Panc1 (cell line): ENCODE results near the gene SLC25A41. TPM values are rescaled to one million over a fixed set of nuclear protein-coding genes. Genes with fewer than 3 reads are reported as not detected.

Experiments used
- ATAC-seq: fragments of 200-7000 bp; cut with Tn5 transposase; 2 replicates; pipeline ENCODE4 v1.9.1; 2020; ENCODE audit warnings: mild to moderate bottlenecking, moderate library complexity
- BruUV-seq: library from RNA; stranded (reverse); fragments of 400-500 nt; replicated peaks from 2 replicates; lab custom pipeline; 2021; lab: Mats Ljungman, UMichigan
- CTCF ChIA-PET: fragments of 300-600 bp; sonication (Branson Sonifier 250); formaldehyde crosslinking; loops from one replicate; lab custom pipeline; 2022; ENCODE audit warnings: antibody characterized with exemption; lab: Charles Lee
- POLR2A ChIA-PET: fragments of 300-600 bp; sonication (Branson Sonifier 250); formaldehyde crosslinking; loops from one replicate; lab custom pipeline; 2022; ENCODE audit warnings: antibody characterized with exemption; lab: Charles Lee
- DNase-seq: peaks from one replicate; pipeline ENCODE4 v3.0.0-alpha.2; 2010; ENCODE audit warnings: low read depth, low spot score
- H3K27ac ChIP-seq: 2 replicates; pipeline ENCODE4 v1.5.1; 2011; ENCODE audit warnings: mild to moderate bottlenecking, low read length, inconsistent platforms
- H3K27me3 ChIP-seq: fragments of 200-500 bp; sonication (Bioruptor generic); 2 replicates; pipeline ENCODE4 v1.6.0; 2014; ENCODE audit warnings: low read length, inconsistent platforms; ENCODE audit not compliant: control insufficient read depth, insufficient read depth
- H3K36me3 ChIP-seq: fragments of 200-500 bp; sonication (Bioruptor generic); 2 replicates; pipeline ENCODE4 v1.5.1; 2014; ENCODE audit warnings: inconsistent platforms, mild to moderate bottlenecking, low read length, moderate library complexity; ENCODE audit not compliant: control insufficient read depth, insufficient read depth
- H3K4me1 ChIP-seq: 2 replicates; pipeline ENCODE4 v1.5.1; 2011; ENCODE audit warnings: inconsistent platforms, mild to moderate bottlenecking, low read length, moderate library complexity; ENCODE audit not compliant: control insufficient read depth, insufficient read depth
- H3K4me3 ChIP-seq, 2 experiments: 2 replicates each; pipeline ENCODE4 v1.5.1; 2011 to 2012; ENCODE audit warnings: low read depth in 2 of 2, low read length in 2 of 2, mild to moderate bottlenecking in 2 of 2, inconsistent platforms in 1 of 2, moderate library complexity in 1 of 2
- H3K9me3 ChIP-seq: fragments of 200-500 bp; sonication (Bioruptor generic); 2 replicates; pipeline ENCODE4 v1.5.1; 2014; ENCODE audit warnings: low read depth, mild to moderate bottlenecking, inconsistent platforms, low read length, moderate library complexity; ENCODE audit not compliant: control insufficient read depth, insufficient read depth
- POLR2AphosphoS5 ChIP-seq: IDR thresholded peaks from 2 replicates; pipeline ENCODE4 v1.6.1; 2012; ENCODE audit warnings: mild to moderate bottlenecking, low read depth, low read length, moderate library complexity
- REST ChIP-seq, 2 experiments: IDR thresholded peaks; 2 replicates each; pipeline ENCODE4 v1.6.1; 2011 to 2012; ENCODE audit warnings: low read depth in 2 of 2, control low read depth in 1 of 2, low read length in 1 of 2, mild to moderate bottlenecking in 1 of 2, moderate library complexity in 1 of 2; ENCODE audit not compliant: insufficient read depth in 1 of 2
- SIN3A ChIP-seq: IDR thresholded peaks from 2 replicates; pipeline ENCODE4 v1.6.1; 2012; ENCODE audit warnings: low read depth, mild to moderate bottlenecking, low read length, moderate library complexity, borderline replicate concordance; ENCODE audit not compliant: insufficient read depth
- TCF7L2 ChIP-seq: IDR thresholded peaks from 2 replicates; pipeline ENCODE4 v1.6.1; 2011; ENCODE audit warnings: mild to moderate bottlenecking, low read depth, low read length, inconsistent platforms
- in situ Hi-C: cut with HindIII; loops from 2 replicates; pipeline ENCODE4 v1.10.0; 2016; ENCODE audit warnings: low sequenced_read_pairs, low pct_unique_long_range_greater_than_20kb
- intact Hi-C: fragments of 100-400 bp; cut with micrococcal nuclease; formaldehyde crosslinking; loops from one replicate; pipeline ENCODE4 v1.10.0; 2022; ENCODE audit not compliant: unreplicated experiment
- total RNA-seq: library from RNA; stranded (reverse); gene quantifications from one replicate; pipeline ENCODE4 v1.2.1, GENCODE V29; 2021; ENCODE audit not compliant: unreplicated experiment
- TF ChIP-seq, protein P1 (sequence below): fragments of 450-650 bp; IDR thresholded peaks from 2 replicates; pipeline ENCODE4 v1.5.1; 2017; ENCODE audit warnings: mild to moderate bottlenecking

SLC25A41 gene
- total RNA-seq, 1 experiment from 2014 or later = 0.21 TPM

- peaks cover 7% of the 10 kb centered on the region; the same call in 1 of the 2 replicates for H3K36me3 ChIP-seq
- intact Hi-C loops = no loop called here
Measured at GRCh38 chr19:6415591-6416190, 17.9 kb downstream of the SLC25A41 start.

GRCh38 chr19:6414793-6415590 lies 18.6 kb downstream of the SLC25A41 start:
- POLR2A ChIA-PET = no interaction called here
- no peak for TF ChIP-seq TCF7L2
- TF ChIP-seq REST (IDR thresholded peaks at IDR 0.05; ENCODE audit: insufficient read depth in 1 of 2, low read depth in 2 of 2, low read length in 1 of 2) = no peak
- TF ChIP-seq POLR2AphosphoS5 = no peak
- TF ChIP-seq SIN3A = no peak
- TF ChIP-seq, protein P1, sequence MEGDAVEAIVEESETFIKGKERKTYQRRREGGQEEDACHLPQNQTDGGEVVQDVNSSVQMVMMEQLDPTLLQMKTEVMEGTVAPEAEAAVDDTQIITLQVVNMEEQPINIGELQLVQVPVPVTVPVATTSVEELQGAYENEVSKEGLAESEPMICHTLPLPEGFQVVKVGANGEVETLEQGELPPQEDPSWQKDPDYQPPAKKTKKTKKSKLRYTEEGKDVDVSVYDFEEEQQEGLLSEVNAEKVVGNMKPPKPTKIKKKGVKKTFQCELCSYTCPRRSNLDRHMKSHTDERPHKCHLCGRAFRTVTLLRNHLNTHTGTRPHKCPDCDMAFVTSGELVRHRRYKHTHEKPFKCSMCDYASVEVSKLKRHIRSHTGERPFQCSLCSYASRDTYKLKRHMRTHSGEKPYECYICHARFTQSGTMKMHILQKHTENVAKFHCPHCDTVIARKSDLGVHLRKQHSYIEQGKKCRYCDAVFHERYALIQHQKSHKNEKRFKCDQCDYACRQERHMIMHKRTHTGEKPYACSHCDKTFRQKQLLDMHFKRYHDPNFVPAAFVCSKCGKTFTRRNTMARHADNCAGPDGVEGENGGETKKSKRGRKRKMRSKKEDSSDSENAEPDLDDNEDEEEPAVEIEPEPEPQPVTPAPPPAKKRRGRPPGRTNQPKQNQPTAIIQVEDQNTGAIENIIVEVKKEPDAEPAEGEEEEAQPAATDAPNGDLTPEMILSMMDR = no peak
- ATAC-seq = no peak
- H3K9me3 ChIP-seq = no peaks in the 10 kb centered on the region
- peaks cover 6% of the 10 kb centered on the region; the same call in 1 of the 2 replicates for H3K36me3 ChIP-seq
- no peaks in the 10 kb centered on the region for H3K4me1 ChIP-seq
- no peak overlapping the region for H3K27ac ChIP-seq
- no peak overlapping the region for H3K4me3 ChIP-seq
- DNase-seq = no peak
- in situ Hi-C loops = no loop called here
- intact Hi-C loops = no loop called here
- CTCF ChIA-PET = no interaction called here
- no peaks in the 10 kb centered on the region for H3K27me3 ChIP-seq
- no TSS peak for BruUV-seq

More at GRCh38 chr19:6415591-6416190, 17.9 kb downstream of the SLC25A41 start:
- CTCF ChIA-PET = no interaction called here
- Histone ChIP-seq H3K27ac (no peak overlapping the region), H3K27me3 (no peaks in the 10 kb centered on the region), H3K4me1 (no peaks in the 10 kb centered on the region; the same call in 1 of the 2 replicates), H3K9me3 (no peaks in the 10 kb centered on the region), H3K4me3 (no peak overlapping the region)
- ATAC-seq (no peak), DNase-seq (no peak)
- TF ChIP-seq TCF7L2 = no peak
- no peak for TF ChIP-seq REST (IDR thresholded peaks at IDR 0.05; ENCODE audit: insufficient read depth in 1 of 2, low read depth in 2 of 2, low read length in 1 of 2)
- TF ChIP-seq POLR2AphosphoS5 = no peak
- no peak for TF ChIP-seq SIN3A
- TF ChIP-seq, protein P1 = no peak
- POLR2A ChIA-PET = no interaction called here
- no TSS peak for BruUV-seq
- in situ Hi-C loops = no loop called here
